ENCODE data around the gene LENG8.

- TF ChIP-seq CTCF (IDR thresholded peaks at IDR 0.05), result no peak
- no peak for TF ChIP-seq POLR2A (IDR thresholded peaks at IDR 0.05)
Measured at GRCh38 chr19:54420383-54421168, 28.4 kb upstream of the LENG8 start.

All from thyroid gland (tissue), 4 donors.